ENCODE data around the gene PNMT.

- TF ChIP-seq POLR2A (IDR thresholded peaks at IDR 0.05) = no peak
- TF ChIP-seq CTCF (IDR thresholded peaks at IDR 0.05) = no peak
These were observed 48.0 kb downstream of the PNMT start for GRCh38 chr17:39716073-39716818.
